ENCODE results near the gene MYO5B. TPM values are rescaled to one million over a fixed set of nuclear protein-coding genes. Genes with fewer than 3 reads are reported as not detected.

MYO5B gene
- total RNA-seq, 1 experiment from 2014 or later: 32.1 TPM

DNA sequence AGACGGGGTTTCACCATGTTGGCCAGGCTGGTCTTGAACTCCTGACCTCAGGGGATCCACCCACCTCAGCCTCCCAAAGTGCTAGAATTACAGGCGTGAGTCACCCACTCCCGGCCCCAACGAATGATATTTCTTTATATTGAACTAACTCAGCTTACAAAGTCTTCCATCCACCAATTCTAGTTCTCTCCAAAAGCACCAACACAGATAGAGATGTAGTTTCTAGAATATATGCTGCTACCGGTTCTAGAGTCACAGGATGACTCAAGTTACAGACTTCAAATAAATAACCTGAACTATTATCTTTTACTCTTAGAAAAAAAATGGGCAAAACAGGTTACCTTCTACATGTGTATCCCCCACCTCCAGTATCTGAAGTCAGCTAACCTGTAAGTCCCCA lies 390.9 kb downstream of the MYO5B start:
- ChIA-PET POLR2A (no interaction called here), RAD21 (ENCODE audit: low non-redundant PET in 1 of 2, low total read pairs in 2 of 2, uncharacterized antibody in 2 of 2, unreplicated experiment in 2 of 2) (no interaction called here), CTCF (no interaction called here)
- ATAC-seq: no peak
- Histone ChIP-seq H2AFZ (ENCODE audit: low read depth, low read length, poor library complexity, severe bottlenecking) (no peak overlapping the region), H3K9me2 (ENCODE audit: insufficient read depth) (no peaks in the 10 kb centered on the region), H3K36me3 (ENCODE audit: control insufficient read depth in 1 of 2, insufficient read depth in 2 of 2, low read length in 2 of 2) (no peaks in the 10 kb centered on the region), H3K4me3 (replicated peaks in 1 of 2; ENCODE audit: low read depth in 1 of 2, low read length in 2 of 2) (no peak overlapping the region), H3K9ac (ENCODE audit: low read length) (no peak overlapping the region), H3K27me3 (ENCODE audit: insufficient read depth, low read length) (no peaks in the 10 kb centered on the region), H4K20me1 (ENCODE audit: insufficient read depth) (no peaks in the 10 kb centered on the region), H3K79me2 (ENCODE audit: insufficient read depth, low read length) (no peaks in the 10 kb centered on the region), H3K9me3 (ENCODE audit: control insufficient read depth in 1 of 2, insufficient read depth in 1 of 2, low read depth in 1 of 2, low read length in 2 of 2) (no peaks in the 10 kb centered on the region), H3K4me2 (ENCODE audit: low read length) (no peak overlapping the region), H3K27ac (ENCODE audit: low read depth, low read length) (no peak overlapping the region), H3K4me1 (ENCODE audit: control insufficient read depth in 1 of 2, insufficient read depth in 2 of 2, low read length in 2 of 2) (peaks cover 0 to 4% of the 10 kb centered on the region in 2 experiments; a peak in 1 of 4 replicates)
- TF ChIP-seq TCF7L2 (IDR thresholded peaks at IDR 0.05; ENCODE audit: borderline replicate concordance, extremely low read depth, insufficient read depth, insufficient read length): no peak
- no peak for TF ChIP-seq YY1 (IDR thresholded peaks at IDR 0.05; ENCODE audit: extremely low read depth, insufficient replicate concordance, low read depth, low read length)
- no peak for TF ChIP-seq SRF (IDR thresholded peaks at IDR 0.05; ENCODE audit: low read depth)
- TF ChIP-seq, protein P1, sequence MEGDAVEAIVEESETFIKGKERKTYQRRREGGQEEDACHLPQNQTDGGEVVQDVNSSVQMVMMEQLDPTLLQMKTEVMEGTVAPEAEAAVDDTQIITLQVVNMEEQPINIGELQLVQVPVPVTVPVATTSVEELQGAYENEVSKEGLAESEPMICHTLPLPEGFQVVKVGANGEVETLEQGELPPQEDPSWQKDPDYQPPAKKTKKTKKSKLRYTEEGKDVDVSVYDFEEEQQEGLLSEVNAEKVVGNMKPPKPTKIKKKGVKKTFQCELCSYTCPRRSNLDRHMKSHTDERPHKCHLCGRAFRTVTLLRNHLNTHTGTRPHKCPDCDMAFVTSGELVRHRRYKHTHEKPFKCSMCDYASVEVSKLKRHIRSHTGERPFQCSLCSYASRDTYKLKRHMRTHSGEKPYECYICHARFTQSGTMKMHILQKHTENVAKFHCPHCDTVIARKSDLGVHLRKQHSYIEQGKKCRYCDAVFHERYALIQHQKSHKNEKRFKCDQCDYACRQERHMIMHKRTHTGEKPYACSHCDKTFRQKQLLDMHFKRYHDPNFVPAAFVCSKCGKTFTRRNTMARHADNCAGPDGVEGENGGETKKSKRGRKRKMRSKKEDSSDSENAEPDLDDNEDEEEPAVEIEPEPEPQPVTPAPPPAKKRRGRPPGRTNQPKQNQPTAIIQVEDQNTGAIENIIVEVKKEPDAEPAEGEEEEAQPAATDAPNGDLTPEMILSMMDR (IDR thresholded peaks at IDR 0.05 in 2 of 3, conservative IDR thresholded peaks at IDR 0.05 in 1 of 3; ENCODE audit: borderline replicate concordance in 1 of 3, insufficient read depth in 1 of 3, low read depth in 2 of 3, low read length in 2 of 3): no peak
- TF ChIP-seq, protein P2, sequence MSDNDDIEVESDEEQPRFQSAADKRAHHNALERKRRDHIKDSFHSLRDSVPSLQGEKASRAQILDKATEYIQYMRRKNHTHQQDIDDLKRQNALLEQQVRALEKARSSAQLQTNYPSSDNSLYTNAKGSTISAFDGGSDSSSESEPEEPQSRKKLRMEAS (IDR thresholded peaks at IDR 0.05): no peak
- no peak for TF ChIP-seq CEBPB (IDR thresholded peaks at IDR 0.05; ENCODE audit: low read depth)
- intact Hi-C loops (cut with micrococcal nuclease): no loop called here
- DNase-seq (ENCODE audit: low read depth, low spot score): no peak
- no TSS peak for BruUV-seq (replicated peaks)

DNA sequence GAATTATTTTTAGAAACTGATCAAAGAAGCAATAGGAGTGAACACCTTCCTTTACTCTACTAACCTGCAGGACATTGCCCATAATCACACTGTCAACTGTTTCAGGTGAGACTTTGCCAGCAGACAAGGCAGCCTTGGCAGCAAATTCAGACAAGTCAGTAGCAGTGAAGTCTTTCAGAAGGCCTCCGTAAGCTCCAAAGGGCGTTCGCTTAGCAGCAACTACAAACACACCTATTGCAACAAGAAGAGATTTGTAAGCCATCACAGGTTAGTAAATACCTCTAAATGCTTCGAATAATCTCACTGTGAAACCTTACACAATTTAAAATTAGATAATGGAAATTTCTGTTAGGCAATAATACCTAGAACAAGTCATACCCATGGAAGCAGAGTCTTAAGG lies 392.3 kb downstream of the MYO5B start:
- H3K4me2 ChIP-seq (ENCODE audit: low read length): no peak overlapping the region
- no peak overlapping the region for H3K4me3 ChIP-seq (replicated peaks in 1 of 2; ENCODE audit: low read depth in 1 of 2, low read length in 2 of 2)
- no peaks in the 10 kb centered on the region for H3K9me2 ChIP-seq (ENCODE audit: insufficient read depth)
- H3K9ac ChIP-seq (ENCODE audit: low read length): no peak overlapping the region
- ATAC-seq (no peak), DNase-seq (ENCODE audit: low read depth, low spot score) (no peak)
- BruUV-seq (replicated peaks): no TSS peak
- H3K27me3 ChIP-seq (ENCODE audit: insufficient read depth, low read length): no peaks in the 10 kb centered on the region
- TF ChIP-seq, protein P2 (IDR thresholded peaks at IDR 0.05): no peak
- TF ChIP-seq TCF7L2 (IDR thresholded peaks at IDR 0.05; ENCODE audit: borderline replicate concordance, extremely low read depth, insufficient read depth, insufficient read length): no peak
- TF ChIP-seq, protein P1 (IDR thresholded peaks at IDR 0.05 in 2 of 3, conservative IDR thresholded peaks at IDR 0.05 in 1 of 3; ENCODE audit: borderline replicate concordance in 1 of 3, insufficient read depth in 1 of 3, low read depth in 2 of 3, low read length in 2 of 3): no peak
- TF ChIP-seq SP1 (IDR thresholded peaks at IDR 0.05; ENCODE audit: low read depth): no peak
- TF ChIP-seq ZNF274 (IDR thresholded peaks at IDR 0.05; ENCODE audit: low read depth, low read length): no peak
- no peak for TF ChIP-seq CBX3 (IDR thresholded peaks at IDR 0.05; ENCODE audit: low read depth)
- no peak for TF ChIP-seq ELF1 (IDR thresholded peaks at IDR 0.05; ENCODE audit: borderline replicate concordance, low read depth)
- TF ChIP-seq POLR2A (IDR thresholded peaks at IDR 0.05; ENCODE audit: borderline replicate concordance, extremely low read depth, insufficient read depth, insufficient read length): no peak
- TF ChIP-seq, protein P3, sequence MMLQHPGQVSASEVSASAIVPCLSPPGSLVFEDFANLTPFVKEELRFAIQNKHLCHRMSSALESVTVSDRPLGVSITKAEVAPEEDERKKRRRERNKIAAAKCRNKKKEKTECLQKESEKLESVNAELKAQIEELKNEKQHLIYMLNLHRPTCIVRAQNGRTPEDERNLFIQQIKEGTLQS (IDR thresholded peaks at IDR 0.05): no peak
- no peak for TF ChIP-seq RAD21 (IDR thresholded peaks at IDR 0.05; ENCODE audit: low read depth)
- no peak for TF ChIP-seq JUND (IDR thresholded peaks at IDR 0.05)
- no peak for TF ChIP-seq ZFX (IDR thresholded peaks at IDR 0.05)
- no peak for TF ChIP-seq POLR2AphosphoS5 (IDR thresholded peaks at IDR 0.05; ENCODE audit: low read depth, low read length)
- no peak for TF ChIP-seq EGR1 (IDR thresholded peaks at IDR 0.05; ENCODE audit: low read depth)
- POLR2A ChIA-PET: no interaction called here
- CTCF ChIA-PET: no interaction called here
- H3K27ac ChIP-seq (ENCODE audit: low read depth, low read length): no peak overlapping the region
- peaks cover 0 to 4% of the 10 kb centered on the region in 2 experiments; a peak in 1 of 4 replicates for H3K4me1 ChIP-seq (ENCODE audit: control insufficient read depth in 1 of 2, insufficient read depth in 2 of 2, low read length in 2 of 2)
- H3K79me2 ChIP-seq (ENCODE audit: insufficient read depth, low read length): no peaks in the 10 kb centered on the region
- no peaks in the 10 kb centered on the region for H3K36me3 ChIP-seq (ENCODE audit: control insufficient read depth in 1 of 2, insufficient read depth in 2 of 2, low read length in 2 of 2)
- intact Hi-C loops (cut with micrococcal nuclease): loop anchor here (1.0 kb wide), 1 partner anchor 14 kb away; no protein-coding TSS in a partner anchor
- no peaks in the 10 kb centered on the region for H4K20me1 ChIP-seq (ENCODE audit: insufficient read depth)
- no peaks in the 10 kb centered on the region for H3K9me3 ChIP-seq (ENCODE audit: control insufficient read depth in 1 of 2, insufficient read depth in 1 of 2, low read depth in 1 of 2, low read length in 2 of 2)
- no peak overlapping the region for H2AFZ ChIP-seq (ENCODE audit: low read depth, low read length, poor library complexity, severe bottlenecking)
- RAD21 ChIA-PET (ENCODE audit: low non-redundant PET in 1 of 2, low total read pairs in 2 of 2, uncharacterized antibody in 2 of 2, unreplicated experiment in 2 of 2): no interaction called here
